Measurements from ENCODE around the gene ZNF569. TPM values are rescaled to one million over a fixed set of nuclear protein-coding genes. Genes with fewer than 3 reads are reported as not detected.

Gene ZNF569
- total RNA-seq (2021) (12.0 to 15.5 TPM (median 12.9 TPM) in 3 replicates), Bru-seq, nascent RNA (percentile 64 among the genes with signal in this experiment)
- long read RNA-seq, experiment 1, full-length matches to known transcripts = 34 of 67 reads
- long read RNA-seq, experiment 1, partial matches to known transcripts = 1 of 67 reads
- long read RNA-seq, experiment 1, other reads (novel, unspliced or antisense) = 32 of 67 reads
- long read RNA-seq, experiment 2, full-length matches to known transcripts = 5 of 25 reads
- long read RNA-seq, experiment 2, partial matches to known transcripts = 10 of 25 reads
- long read RNA-seq, experiment 2, other reads (novel, unspliced or antisense) = 10 of 25 reads
- long read RNA-seq, experiment 3, full-length matches to known transcripts = 9 of 16 reads
- long read RNA-seq, experiment 3, partial matches to known transcripts = 0 of 16 reads
- long read RNA-seq, experiment 3, other reads (novel, unspliced or antisense) = 7 of 16 reads

- Mint-ChIP-seq H3K4me1 (peaks cover 14% of the 10 kb centered on the region), H3K27ac (peak within 1 kb of the TSS; percentile 98), H3K36me3 (peaks cover 9% of the 10 kb centered on the region), H3K9me3 (no peaks in the 10 kb centered on the region), H3K27me3 (ENCODE audit: low read depth) (no peaks in the 10 kb centered on the region), H3K4me3 (peak within 1 kb of the TSS; percentile 98)
- DNase-seq (ENCODE audit: low spot score) (peak; percentile 88), ATAC-seq (peak; percentile 78)
- ChIA-PET CTCF (interaction anchor here (0.8 to 1.9 kb wide), 2 partner anchors 96 to 249 kb away, joined by 5 to 6 read pairs; partner anchors contain the start of genes ZNF383 and ZNF527), POLR2A (interaction anchor here (0.9 to 1.2 kb wide), 3 partner anchors 40 to 132 kb away, joined by 3 to 9 read pairs (median 5); partner anchors contain the start of genes ZNF540, ZNF571 and ZNF793)
- TF ChIP-seq ATF3 (CRISPR knock-in tag; conservative IDR thresholded peaks at IDR 0.05) (no peak), RELA (CRISPR knock-in tag; IDR thresholded peaks at IDR 0.05; ENCODE audit: borderline replicate concordance) (0 out of 2 replicates have a peak, but pooled peaks have one; percentile 52), FOXP1 (CRISPR knock-in tag; IDR thresholded peaks at IDR 0.05; ENCODE audit: borderline replicate concordance) (no peak), E2F5 (CRISPR knock-in tag; IDR thresholded peaks at IDR 0.05) (0 out of 2 replicates have a peak, but pooled peaks have one; percentile 58), FOXP4 (CRISPR knock-in tag; IDR thresholded peaks at IDR 0.05) (no peak), FOXK1 (CRISPR knock-in tag; IDR thresholded peaks at IDR 0.05) (peak; percentile 44), ZNF671 (CRISPR knock-in tag; IDR thresholded peaks at IDR 0.05) (no peak), SP1 (CRISPR knock-in tag; conservative IDR thresholded peaks at IDR 0.05) (peak; percentile 62; the same call in 1 of the 2 replicates), NFATC4 (CRISPR knock-in tag; IDR thresholded peaks at IDR 0.05) (no peak), ZNF512 (CRISPR knock-in tag; IDR thresholded peaks at IDR 0.05; ENCODE audit: borderline replicate concordance) (no peak), MYBL2 (CRISPR knock-in tag; IDR thresholded peaks at IDR 0.05) (peak; percentile 70; the same call in 1 of the 2 replicates), TP53 (CRISPR knock-in tag; IDR thresholded peaks at IDR 0.05) (no peak), MAX (CRISPR knock-in tag; IDR thresholded peaks at IDR 0.05) (no peak; the same call in 1 of the 2 replicates), GABPB1 (CRISPR knock-in tag; IDR thresholded peaks at IDR 0.05) (peak; percentile 87), HMGXB4 (CRISPR knock-in tag; IDR thresholded peaks at IDR 0.05) (peak; percentile 70; the same call in 1 of the 2 replicates), TEAD1 (CRISPR knock-in tag; IDR thresholded peaks at IDR 0.05) (peak; percentile 53; the same call in 1 of the 2 replicates), USF1 (CRISPR knock-in tag; IDR thresholded peaks at IDR 0.05) (0 out of 2 replicates have a peak, but pooled peaks have one; percentile 8), ARID4B (CRISPR knock-in tag; IDR thresholded peaks at IDR 0.05; ENCODE audit: borderline replicate concordance) (peak; percentile 72; the same call in 1 of the 2 replicates), FOXJ3 (CRISPR knock-in tag; IDR thresholded peaks at IDR 0.05; ENCODE audit: borderline replicate concordance) (no peak)
These were observed at the start of gene ZNF569 for GRCh38 chr19:37466798-37467607. Gene ZNF569, minus strand, starts transcription at chr19:37467444. Its CDS starts 22,523 bp downstream, at chr19:37444921.
